ENCODE results near the gene AKNA. TPM values are rescaled to one million over a fixed set of nuclear protein-coding genes. Genes with fewer than 3 reads are reported as not detected.
"Not testable (repeated sequence)": the region's sequence is repeated elsewhere in the genome, so short reads cannot be mapped to it uniquely, and the experiment has no call there.

Gene AKNA
- total RNA-seq, 1 donor from 2014 or later = 14.6 TPM

DNA sequence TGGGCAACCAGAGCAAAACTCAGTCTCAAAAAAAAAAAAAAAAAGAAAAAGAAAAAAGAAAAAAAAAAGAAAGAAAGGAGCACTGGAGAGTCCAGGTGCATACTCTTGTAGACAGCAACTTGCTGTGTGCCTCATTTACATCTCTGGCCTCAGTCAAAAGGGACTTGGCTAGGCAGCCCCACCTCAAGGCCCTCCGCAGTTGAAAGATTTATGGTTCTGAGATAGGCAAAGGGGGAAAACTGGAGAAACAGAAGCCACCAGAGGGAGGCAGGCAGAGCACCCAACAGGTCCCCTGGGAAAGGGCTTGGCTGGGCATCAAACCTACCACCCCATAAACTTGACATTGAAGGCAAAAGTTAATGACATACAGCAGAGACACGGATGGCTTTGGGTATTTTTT is 52.0 kb downstream of the AKNA start:
- no peak overlapping the region for H3K4me3 ChIP-seq (ENCODE audit: low read depth, low read length)
- TF ChIP-seq, protein P1, sequence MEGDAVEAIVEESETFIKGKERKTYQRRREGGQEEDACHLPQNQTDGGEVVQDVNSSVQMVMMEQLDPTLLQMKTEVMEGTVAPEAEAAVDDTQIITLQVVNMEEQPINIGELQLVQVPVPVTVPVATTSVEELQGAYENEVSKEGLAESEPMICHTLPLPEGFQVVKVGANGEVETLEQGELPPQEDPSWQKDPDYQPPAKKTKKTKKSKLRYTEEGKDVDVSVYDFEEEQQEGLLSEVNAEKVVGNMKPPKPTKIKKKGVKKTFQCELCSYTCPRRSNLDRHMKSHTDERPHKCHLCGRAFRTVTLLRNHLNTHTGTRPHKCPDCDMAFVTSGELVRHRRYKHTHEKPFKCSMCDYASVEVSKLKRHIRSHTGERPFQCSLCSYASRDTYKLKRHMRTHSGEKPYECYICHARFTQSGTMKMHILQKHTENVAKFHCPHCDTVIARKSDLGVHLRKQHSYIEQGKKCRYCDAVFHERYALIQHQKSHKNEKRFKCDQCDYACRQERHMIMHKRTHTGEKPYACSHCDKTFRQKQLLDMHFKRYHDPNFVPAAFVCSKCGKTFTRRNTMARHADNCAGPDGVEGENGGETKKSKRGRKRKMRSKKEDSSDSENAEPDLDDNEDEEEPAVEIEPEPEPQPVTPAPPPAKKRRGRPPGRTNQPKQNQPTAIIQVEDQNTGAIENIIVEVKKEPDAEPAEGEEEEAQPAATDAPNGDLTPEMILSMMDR (conservative IDR thresholded peaks at IDR 0.05; ENCODE audit: low read depth, low read length) = peak; percentile 2
- DNase-seq (ENCODE audit: low read depth) = no peak

DNA sequence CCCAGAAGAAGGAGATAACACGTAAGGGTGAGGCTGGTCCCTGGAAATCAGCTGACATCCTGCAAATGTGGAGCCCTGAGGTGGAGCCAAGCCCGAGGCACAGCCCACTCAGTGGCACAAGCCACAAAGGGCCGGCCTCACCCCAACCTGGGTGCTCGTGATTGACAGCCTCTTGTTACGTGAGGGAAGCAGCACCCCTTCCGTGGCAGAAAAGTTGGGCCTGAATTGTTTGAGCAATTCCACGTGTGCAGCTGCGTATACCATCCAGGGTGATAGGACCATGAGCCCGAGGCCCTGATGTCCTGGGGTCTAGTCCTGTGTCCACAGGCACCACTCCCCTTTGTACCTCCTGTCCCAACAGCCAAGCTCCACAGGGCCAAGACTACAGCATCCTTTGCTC is 53.3 kb downstream of the AKNA start:
- DNase-seq (ENCODE audit: low read depth) = no peak
- H3K4me3 ChIP-seq (ENCODE audit: low read depth, low read length) = no peak overlapping the region
- TF ChIP-seq, protein P1 (conservative IDR thresholded peaks at IDR 0.05; ENCODE audit: low read depth, low read length) = no peak

DNA sequence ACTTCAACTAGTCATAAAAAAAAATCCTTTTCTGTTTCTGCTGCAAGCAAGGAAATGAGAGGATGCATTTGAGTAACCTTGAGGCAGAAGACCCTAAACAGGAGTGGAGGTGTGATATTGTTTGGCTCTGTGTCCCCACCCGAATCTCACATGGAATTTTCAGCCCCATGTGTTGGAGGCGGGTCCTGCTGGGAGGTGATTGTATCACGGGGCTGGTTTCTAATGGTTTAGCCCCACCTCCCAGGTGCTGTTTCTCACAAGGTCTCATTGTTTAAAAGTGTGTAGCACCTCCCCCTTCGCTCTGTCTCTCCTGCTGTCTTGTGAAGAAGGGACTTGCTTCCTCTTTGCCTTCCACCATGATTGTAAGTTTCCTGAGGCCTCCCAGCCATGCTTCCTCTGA is 54.1 kb downstream of the AKNA start:
- DNase-seq (ENCODE audit: low read depth); H3K4me3 ChIP-seq (ENCODE audit: low read depth, low read length): not testable (repeated sequence)

DNA sequence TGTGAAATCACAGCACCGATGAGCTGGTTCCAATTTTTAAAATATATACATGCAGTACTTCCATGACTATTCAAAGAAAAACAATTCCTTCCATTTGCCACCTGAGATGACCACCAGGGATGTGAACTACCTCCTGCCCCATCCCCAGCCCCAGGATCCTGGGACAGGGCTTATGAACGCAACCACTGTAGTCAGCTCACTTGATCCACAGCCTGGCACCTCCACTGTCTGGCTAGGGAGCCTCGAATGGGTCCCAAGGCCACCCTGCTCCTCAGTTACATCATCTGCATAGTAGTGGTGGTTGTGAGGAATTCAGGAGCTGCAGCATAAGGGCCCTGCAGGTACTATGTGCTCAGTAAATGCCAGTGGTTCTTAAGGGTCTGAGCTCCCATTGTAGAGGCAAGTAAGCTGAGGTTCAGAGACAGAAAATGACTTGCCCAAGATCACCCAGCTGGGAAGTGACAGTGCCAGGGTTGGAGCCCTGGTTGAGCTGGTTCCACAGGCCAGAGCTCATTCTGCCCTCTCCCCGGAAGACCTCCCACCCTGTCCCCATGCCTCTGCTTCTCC is 55.2 kb downstream of the AKNA start:
- not testable (repeated sequence) for DNase-seq (ENCODE audit: low read depth)

DNA sequence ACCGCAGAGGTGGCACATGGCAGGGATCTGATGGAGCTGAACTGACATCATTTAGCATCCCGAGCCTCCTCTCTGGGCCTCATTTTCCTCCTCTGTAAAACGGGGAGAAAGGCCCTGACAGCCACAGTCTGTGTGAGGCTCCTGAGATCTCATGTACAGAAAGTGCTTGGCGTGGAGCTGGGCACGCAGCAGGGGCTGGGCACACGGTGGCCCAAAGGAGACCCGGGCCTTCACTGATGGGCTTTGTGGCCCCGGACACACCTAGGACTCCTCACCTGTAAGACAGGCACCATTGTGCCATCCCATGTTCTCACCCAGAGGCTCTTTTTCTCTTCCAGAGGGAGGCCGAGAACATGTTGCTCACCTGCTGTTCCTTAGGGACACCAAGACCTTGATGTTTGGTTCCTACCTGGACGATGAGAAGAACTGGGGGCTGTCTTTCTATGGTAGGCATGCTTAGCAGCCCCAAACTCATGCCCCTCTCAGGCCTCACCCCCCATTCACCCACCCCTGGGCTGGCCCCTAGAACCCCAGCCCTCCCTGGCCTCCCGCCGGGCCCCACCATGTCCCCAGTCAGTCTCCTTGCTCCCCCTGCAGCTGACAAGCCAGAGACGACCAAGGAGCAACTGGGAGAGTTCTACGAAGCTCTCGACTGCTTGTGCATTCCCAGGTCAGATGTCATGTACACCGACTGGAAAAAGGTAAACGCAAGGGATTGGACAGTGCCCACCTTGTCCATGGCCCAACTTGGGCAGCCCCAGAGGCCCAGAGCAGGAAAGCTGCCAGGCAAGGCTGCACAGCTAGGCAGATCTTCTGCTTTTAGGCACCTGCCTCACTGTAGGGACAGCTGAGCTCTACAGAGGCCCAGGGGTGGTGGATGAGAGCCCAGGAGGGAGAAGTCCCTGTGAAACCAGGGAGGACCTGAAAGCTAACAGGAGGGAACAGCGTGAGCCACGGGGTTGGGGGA is 56.3 kb downstream of the AKNA start:
- H3K4me3 ChIP-seq (ENCODE audit: low read depth, low read length) = not testable (repeated sequence)

More for the DNA sequence above, 55.2 kb downstream of the AKNA start:
- not testable (repeated sequence) for H3K4me3 ChIP-seq (ENCODE audit: low read depth, low read length)

DNA sequence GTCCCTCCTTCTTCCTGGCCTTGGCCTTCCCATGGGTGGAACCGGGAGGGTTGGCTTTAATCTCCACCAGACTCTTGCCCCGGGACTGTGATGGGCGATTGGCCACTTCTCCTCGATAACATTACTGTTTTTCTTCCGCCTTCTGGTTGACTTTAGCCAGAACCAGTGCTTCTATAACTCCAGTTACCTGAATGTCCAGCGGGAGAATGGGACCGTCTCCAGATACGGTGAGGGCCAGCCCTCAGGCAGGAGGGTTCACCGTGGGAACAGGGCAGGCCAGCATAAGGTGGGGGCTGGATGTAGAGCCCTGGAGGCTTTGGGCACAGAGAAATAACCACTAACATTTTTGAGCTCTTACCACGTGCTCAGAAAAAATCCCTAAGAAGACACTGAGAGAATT is 57.1 kb downstream of the AKNA start:
- TF ChIP-seq, protein P1 (conservative IDR thresholded peaks at IDR 0.05; ENCODE audit: low read depth, low read length) = no peak
- no peak for DNase-seq (ENCODE audit: low read depth)
- no peak overlapping the region for H3K4me3 ChIP-seq (ENCODE audit: low read depth, low read length)

More for the DNA sequence above, 56.3 kb downstream of the AKNA start:
- not testable (repeated sequence) for DNase-seq (ENCODE audit: low read depth)

DNA sequence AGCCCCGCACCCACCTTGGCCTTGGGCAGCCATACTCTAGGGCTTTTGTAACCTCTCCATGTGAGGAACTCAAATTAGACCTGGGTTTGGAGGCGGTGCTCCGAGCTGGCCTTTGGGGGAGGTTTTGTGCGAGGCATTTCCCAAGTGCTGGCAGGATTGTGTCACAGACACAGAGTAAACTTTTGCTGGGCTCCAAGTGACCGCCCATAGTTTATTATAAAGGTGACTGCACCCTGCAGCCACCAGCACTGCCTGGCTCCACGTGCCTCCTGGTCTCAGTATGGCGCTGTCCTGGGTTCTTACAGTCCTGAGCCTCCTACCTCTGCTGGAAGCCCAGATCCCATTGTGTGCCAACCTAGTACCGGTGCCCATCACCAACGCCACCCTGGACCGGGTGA is 58.2 kb downstream of the AKNA start, which contains the start of gene ORM2:
Gene ORM2, plus strand, starts transcription at position 245 of the 398 bp plus-strand sequence. Its CDS starts 36 bp downstream, at position 281.
- H3K4me3 ChIP-seq (ENCODE audit: low read depth, low read length); DNase-seq (ENCODE audit: low read depth): not testable (repeated sequence)

DNA sequence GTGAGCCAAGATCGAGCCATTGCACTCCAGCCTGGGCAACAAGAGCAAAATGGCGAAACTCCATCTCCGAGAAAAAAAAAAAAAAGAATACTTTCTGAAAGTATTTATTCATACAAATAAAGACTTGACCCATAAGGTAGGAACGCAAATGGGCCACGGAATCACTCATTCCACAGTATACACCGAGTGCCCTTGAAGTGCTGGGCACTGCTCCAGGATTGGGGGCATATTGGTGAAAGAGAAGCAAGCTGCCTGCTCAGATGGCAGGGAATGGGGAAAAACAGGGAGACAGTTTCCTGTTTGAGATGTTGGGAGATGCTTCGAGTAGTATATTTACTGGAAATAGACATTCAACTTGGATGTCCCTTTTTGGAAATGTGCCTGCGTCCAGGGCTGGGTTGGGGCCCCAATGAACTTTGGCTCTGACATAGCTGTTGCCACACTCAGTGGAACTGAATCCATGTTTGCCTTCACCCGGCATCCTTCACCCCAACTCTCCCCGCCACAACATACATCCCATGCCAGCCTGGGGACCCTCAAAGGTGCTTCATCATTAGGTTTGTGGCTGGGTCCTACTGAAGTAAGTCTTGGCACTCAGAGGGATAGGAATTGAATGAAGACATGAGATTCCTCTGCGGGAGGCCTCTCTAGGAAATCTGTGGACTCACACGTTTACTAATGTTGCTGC is 58.7 kb downstream of the AKNA start:
- H3K4me3 ChIP-seq (ENCODE audit: low read depth, low read length); DNase-seq (ENCODE audit: low read depth): not testable (repeated sequence)

DNA sequence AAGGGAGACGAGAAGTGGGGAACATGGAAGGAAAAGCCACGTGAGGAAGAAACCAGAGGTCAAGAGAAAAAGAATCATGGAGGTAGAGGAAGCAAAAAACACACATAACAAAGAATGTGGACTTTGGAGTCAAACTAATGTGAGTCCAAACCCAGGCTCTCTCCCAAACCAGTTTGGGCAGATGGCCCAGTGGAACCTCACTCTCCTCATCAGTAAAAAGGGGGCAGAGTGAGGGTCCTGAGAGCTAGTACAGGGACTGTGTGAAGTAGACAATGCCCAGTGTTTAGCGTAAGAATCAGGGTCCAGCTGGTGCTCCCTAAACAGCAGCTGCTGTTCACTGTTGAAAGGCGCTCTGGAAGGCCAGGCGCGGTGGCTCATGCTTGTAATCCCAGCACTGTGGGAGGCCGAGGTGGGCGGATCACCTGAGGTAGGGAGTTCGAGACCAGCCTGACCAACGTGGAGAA is 59.4 kb downstream of the AKNA start:
- H3K4me3 ChIP-seq (ENCODE audit: low read depth, low read length); DNase-seq (ENCODE audit: low read depth): not testable (repeated sequence)

DNA sequence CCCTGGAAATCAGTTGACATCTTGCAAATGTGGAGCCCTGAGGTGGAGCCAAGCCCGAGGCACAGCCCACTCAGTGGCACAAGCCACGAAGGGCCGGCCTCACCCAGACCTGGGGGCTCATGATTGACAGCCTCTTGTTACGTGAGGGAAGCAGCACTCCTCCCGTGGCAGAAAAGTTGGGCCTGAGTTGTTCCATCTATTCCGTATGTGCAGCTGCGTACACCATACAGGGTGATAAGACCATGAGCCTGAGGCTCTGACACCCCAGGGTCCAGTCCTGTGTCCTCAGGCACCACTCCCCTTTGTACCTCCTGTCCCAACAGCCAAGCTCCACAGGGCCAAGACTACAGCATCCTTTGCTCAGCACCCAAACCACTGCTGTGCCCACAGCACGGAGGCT is 60.0 kb downstream of the AKNA start:
- DNase-seq (ENCODE audit: low read depth) = no peak
- TF ChIP-seq, protein P1 (conservative IDR thresholded peaks at IDR 0.05; ENCODE audit: low read depth, low read length) = no peak

DNA sequence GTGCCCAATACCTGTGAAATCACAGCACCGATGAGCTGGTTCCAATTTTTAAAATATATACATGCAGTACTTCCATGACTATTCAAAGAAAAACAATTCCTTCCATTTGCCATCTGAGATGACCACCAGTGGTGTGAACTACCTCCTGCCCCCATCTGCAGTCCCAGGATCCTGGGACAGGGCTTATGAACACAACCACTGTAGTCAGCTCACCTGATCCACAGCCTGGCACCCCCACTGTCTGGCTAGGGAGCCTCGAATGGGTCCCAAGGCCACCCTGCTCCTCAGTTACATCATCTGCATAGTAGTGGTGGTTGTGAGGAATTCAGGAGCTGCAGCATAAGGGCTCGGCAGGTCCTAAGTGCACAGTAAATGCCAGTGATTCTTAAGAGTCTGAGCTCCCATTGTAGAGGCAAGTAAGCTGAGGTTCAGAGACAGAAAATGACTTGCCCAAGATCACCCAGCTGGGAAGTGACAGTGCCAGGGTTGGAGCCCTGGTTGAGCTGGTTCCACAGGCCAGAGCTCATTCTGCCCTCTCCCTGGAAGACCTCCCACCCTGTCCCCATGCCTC is 62.0 kb downstream of the AKNA start:
- DNase-seq (ENCODE audit: low read depth) = not testable (repeated sequence)

More for the DNA sequence above, 60.0 kb downstream of the AKNA start:
- no peak overlapping the region for H3K4me3 ChIP-seq (ENCODE audit: low read depth, low read length)

DNA sequence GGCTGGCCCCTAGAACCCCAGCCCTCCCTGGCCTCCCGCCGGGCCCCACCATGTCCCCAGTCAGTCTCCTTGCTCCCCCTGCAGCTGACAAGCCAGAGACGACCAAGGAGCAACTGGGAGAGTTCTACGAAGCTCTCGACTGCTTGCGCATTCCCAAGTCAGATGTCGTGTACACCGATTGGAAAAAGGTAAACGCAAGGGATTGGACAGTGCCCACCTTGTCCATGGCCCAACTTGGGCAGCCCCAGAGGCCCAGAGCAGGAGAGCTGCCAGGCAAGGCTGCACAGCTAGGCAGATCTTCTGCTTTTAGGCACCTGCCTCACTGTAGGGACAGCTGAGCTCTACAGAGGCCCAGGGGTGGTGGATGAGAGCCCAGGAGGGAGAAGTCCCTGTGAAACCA is 62.8 kb downstream of the AKNA start:
- H3K4me3 ChIP-seq (ENCODE audit: low read depth, low read length); DNase-seq (ENCODE audit: low read depth): not testable (repeated sequence)

More for the DNA sequence above, 62.0 kb downstream of the AKNA start:
- not testable (repeated sequence) for H3K4me3 ChIP-seq (ENCODE audit: low read depth, low read length)

Measured in epithelial cell of proximal tubule (primary cell).